ENCODE results near the gene MAML3. TPM values are rescaled to one million over a fixed set of nuclear protein-coding genes. Genes with fewer than 3 reads are reported as not detected.

Gene MAML3
- total and polyA plus RNA-seq, 2 of the 13 experiments (the other 11 are each of a cell fraction or from before 2014, with no cell fraction given): 0.05 to 0.13 TPM

GRCh38 chr4:139913398-139913990, 240.5 kb downstream of the MAML3 start (continued):
- TF ChIP-seq ZBTB34 (CRISPR knock-in tag; IDR thresholded peaks at IDR 0.05) (no peak), KLF15 (CRISPR knock-in tag; IDR thresholded peaks at IDR 0.05; ENCODE audit: borderline replicate concordance) (no peak), GMEB1 (CRISPR knock-in tag; IDR thresholded peaks at IDR 0.05; ENCODE audit: borderline replicate concordance) (no peak), KLF12 (CRISPR knock-in tag; IDR thresholded peaks at IDR 0.05; ENCODE audit: borderline replicate concordance) (no peak), TOE1 (CRISPR knock-in tag; IDR thresholded peaks at IDR 0.05) (no peak), SMARCE1 (IDR thresholded peaks at IDR 0.05; ENCODE audit: borderline replicate concordance) (no peak), ARID5B (CRISPR knock-in tag; IDR thresholded peaks at IDR 0.05) (peak; percentile 87), TCF7L2 (IDR thresholded peaks at IDR 0.05; ENCODE audit: low read depth, low read length) (no peak), ZNF891 (CRISPR knock-in tag; IDR thresholded peaks at IDR 0.05) (no peak), MTF2 (CRISPR knock-in tag; IDR thresholded peaks at IDR 0.05; ENCODE audit: borderline replicate concordance) (no peak), ZNF678 (CRISPR knock-in tag; IDR thresholded peaks at IDR 0.05) (no peak), NFIC (IDR thresholded peaks at IDR 0.05; ENCODE audit: low read length) (peak; percentile 30; the same call in 1 of the 2 replicates), FOXJ3 (CRISPR knock-in tag; IDR thresholded peaks at IDR 0.05; ENCODE audit: borderline replicate concordance) (peak; percentile 39; the same call in 1 of the 2 replicates), ZSCAN20 (CRISPR knock-in tag; IDR thresholded peaks at IDR 0.05; ENCODE audit: borderline replicate concordance) (no peak), FOXA3 (CRISPR knock-in tag; IDR thresholded peaks at IDR 0.05) (peak; percentile 44; the same call in 1 of the 2 replicates), ZNF234 (CRISPR knock-in tag; conservative IDR thresholded peaks at IDR 0.05) (no peak), ZNF362 (CRISPR knock-in tag; IDR thresholded peaks at IDR 0.05; ENCODE audit: borderline replicate concordance) (no peak), SNAI1 (CRISPR knock-in tag; IDR thresholded peaks at IDR 0.05; ENCODE audit: borderline replicate concordance) (no peak), GATAD2A (CRISPR knock-in tag; IDR thresholded peaks at IDR 0.05) (peak; percentile 63), SOX5 (CRISPR knock-in tag; IDR thresholded peaks at IDR 0.05; ENCODE audit: borderline replicate concordance) (peak; percentile 32; the same call in 1 of the 2 replicates), ZNF7 (CRISPR knock-in tag; IDR thresholded peaks at IDR 0.05) (no peak), MXD3 (CRISPR knock-in tag; IDR thresholded peaks at IDR 0.05) (no peak), XBP1 (CRISPR knock-in tag; IDR thresholded peaks at IDR 0.05) (no peak), CEBPG (CRISPR knock-in tag; IDR thresholded peaks at IDR 0.05) (no peak)

Data from HepG2 (cell line).